Bronchial epithelial cell (primary cell): ENCODE measurements around the gene PIGQ. TPM values are rescaled to one million over a fixed set of nuclear protein-coding genes. Genes with fewer than 3 reads are reported as not detected.
A peak's percentile ranks its signal among the peaks of the same experiment; 100 is the strongest.

ENCODE experiments used
- DNase-seq: peaks from one replicate; pipeline ENCODE4 v3.0.0-alpha.2; 2010; ENCODE audit warnings: low read depth
- FAIRE-seq: peaks from 2 replicates; lab custom pipeline; 2011; peaks lifted over from hg19 to GRCh38; lab: Jason Lieb, UNC
- H3K27me3 ChIP-seq: 2 replicates; pipeline ENCODE4 v1.5.1; 2011; ENCODE audit warnings: low read length; ENCODE audit not compliant: control insufficient read depth, insufficient read depth
- H3K36me3 ChIP-seq: 2 replicates; pipeline ENCODE4 v1.5.1; 2011; ENCODE audit warnings: low read length; ENCODE audit not compliant: control insufficient read depth, insufficient read depth
- H3K4me3 ChIP-seq: 2 replicates; pipeline ENCODE4 v1.5.1; 2011; ENCODE audit warnings: mild to moderate bottlenecking, low read depth, low read length, control low read depth
- CTCF ChIP-seq: IDR thresholded peaks from 2 replicates; pipeline ENCODE4 v1.5.1; 2011; ENCODE audit warnings: mild to moderate bottlenecking, moderate library complexity, low read length, control low read depth, inconsistent platforms; ENCODE audit not compliant: insufficient read depth, severe bottlenecking
- total RNA-seq: library from RNA; depleted of rRNA; stranded (reverse); fragments of >200 nt; gene quantifications from 2 replicates; pipeline ENCODE4 v1.2.1, GENCODE V29; 2014

Gene PIGQ
- total RNA-seq, 1 donor from 2014 or later: 17.9 TPM

GRCh38 chr16:610513-611381 lies 41.0 kb downstream of the PIGQ start:
- FAIRE-seq (no peak), DNase-seq (peak; percentile 78)
- Histone ChIP-seq H3K4me3 (no peak overlapping the region), H3K27me3 (no peaks in the 10 kb centered on the region), H3K36me3 (peaks cover 2% of the 10 kb centered on the region)
- TF ChIP-seq CTCF: peak; percentile 94

- Histone ChIP-seq H3K36me3 (peaks cover 3% of the 10 kb centered on the region), H3K4me3 (no peak overlapping the region), H3K27me3 (peaks cover 2% of the 10 kb centered on the region)
- TF ChIP-seq CTCF: no peak
- DNase-seq (no peak), FAIRE-seq (no peak)
Measured at GRCh38 chr16:615122-615521, 45.4 kb downstream of the PIGQ start.

GRCh38 chr16:616733-617586 lies 47.2 kb downstream of the PIGQ start:
- Histone ChIP-seq H3K36me3 (peaks cover 3% of the 10 kb centered on the region), H3K4me3 (no peak overlapping the region), H3K27me3 (peaks cover 2% of the 10 kb centered on the region)
- DNase-seq: no peak
- no peak for FAIRE-seq
- no peak for TF ChIP-seq CTCF

- Histone ChIP-seq H3K36me3 (peaks cover 3% of the 10 kb centered on the region), H3K4me3 (no peak overlapping the region), H3K27me3 (peaks cover 2% of the 10 kb centered on the region)
- no peak for TF ChIP-seq CTCF
- FAIRE-seq: no peak
- no peak for DNase-seq
Measured at GRCh38 chr16:617855-618254, 48.1 kb downstream of the PIGQ start.

GRCh38 chr16:619476-620100 lies 49.8 kb downstream of the PIGQ start:
- FAIRE-seq (no peak), DNase-seq (no peak)
- Histone ChIP-seq H3K4me3 (no peak overlapping the region), H3K27me3 (peaks cover 2% of the 10 kb centered on the region), H3K36me3 (peaks cover 1% of the 10 kb centered on the region)
- TF ChIP-seq CTCF: no peak
